SU-DHL-6 (cell line): ENCODE data around the gene POT1.

Source experiments
- H2AFZ ChIP-seq: fragments of 200-600 bp; sonication (generic); 2 replicates; pipeline ENCODE4 v1.6.1; 2014; ENCODE audit warnings: low read depth, mild to moderate bottlenecking, moderate library complexity, mixed read lengths, antibody characterized with exemption, low read length; ENCODE audit not compliant: severe bottlenecking
- H3F3A ChIP-seq: fragments of 200-600 bp; shearing (Covaris generic); 2 replicates; pipeline ENCODE4 v1.6.0; 2016; ENCODE audit warnings: antibody characterized with exemption, mild to moderate bottlenecking; ENCODE audit not compliant: insufficient read depth
- H3K27ac ChIP-seq: fragments of 200-600 bp; sonication (generic); 2 replicates; pipeline ENCODE4 v1.5.1; 2016; ENCODE audit warnings: low read depth, mild to moderate bottlenecking, low read length, moderate library complexity, mixed read lengths
- H3K27me3 ChIP-seq: fragments of 200-600 bp; sonication (generic), shearing (Covaris generic); 2 replicates; pipeline ENCODE4 v1.6.0; 2014; ENCODE audit warnings: mild to moderate bottlenecking, low read length
- H3K36me3 ChIP-seq: fragments of 200-600 bp; sonication (generic); 2 replicates; pipeline ENCODE4 v1.6.1; 2014; ENCODE audit warnings: mild to moderate bottlenecking, low read length, mixed read lengths
- H3K4me2 ChIP-seq: fragments of 300-600, 200-600 bp; shearing (Covaris generic), sonication (generic); 2 replicates; pipeline ENCODE4 v1.6.0; 2014; ENCODE audit warnings: low read length, low read depth, mild to moderate bottlenecking; ENCODE audit not compliant: poor library complexity, severe bottlenecking
- H3K4me3 ChIP-seq: fragments of 200-600 bp; sonication (generic); 2 replicates; pipeline ENCODE4 v1.5.1; 2014; ENCODE audit warnings: antibody characterized with exemption, low read length, mild to moderate bottlenecking, mixed read lengths; ENCODE audit not compliant: insufficient read depth, poor library complexity, severe bottlenecking
- H3K79me2 ChIP-seq: fragments of 200-600 bp; sonication (generic); 2 replicates; pipeline ENCODE4 v1.6.1; 2014; ENCODE audit warnings: mild to moderate bottlenecking, low read length, moderate library complexity; ENCODE audit not compliant: insufficient read depth
- H3K9ac ChIP-seq: fragments of 200-600 bp; sonication (generic); 2 replicates; pipeline ENCODE4 v1.7.0; 2014; ENCODE audit warnings: mild to moderate bottlenecking, low read length
- H3K9me2 ChIP-seq: fragments of 200-600 bp; sonication (generic); replicated peaks from 2 replicates; pipeline ENCODE4 v1.6.1; 2014; ENCODE audit warnings: low read length; ENCODE audit not compliant: insufficient read depth
- H3K9me3 ChIP-seq: fragments of 200-600 bp; sonication (generic); 2 replicates; pipeline ENCODE4 v1.6.1; 2014; ENCODE audit warnings: low read length, mixed read lengths; ENCODE audit not compliant: insufficient read depth
- H4K20me1 ChIP-seq: fragments of 200-600 bp; sonication (generic); 2 replicates; pipeline ENCODE4 v1.6.1; 2014; ENCODE audit warnings: low read depth, mild to moderate bottlenecking, antibody characterized with exemption, low read length, moderate library complexity, mixed read lengths
- EZH2phosphoT487 ChIP-seq: fragments of 200-600 bp; sonication (generic), shearing (Covaris generic); conservative IDR thresholded peaks from 2 replicates; pipeline ENCODE4 v1.6.1; 2018; ENCODE audit warnings: mild to moderate bottlenecking, antibody characterized with exemption, low read length, moderate library complexity, mixed read lengths
- TF ChIP-seq, protein P1 (sequence below): fragments of 200-600 bp; sonication (generic); IDR thresholded peaks from one replicate; pipeline ENCODE4 v1.5.1; 2017; ENCODE audit warnings: antibody characterized with exemption, mild to moderate bottlenecking, low read length, moderate library complexity; ENCODE audit not compliant: insufficient read depth, poor library complexity, severe bottlenecking

Gene POT1

DNA sequence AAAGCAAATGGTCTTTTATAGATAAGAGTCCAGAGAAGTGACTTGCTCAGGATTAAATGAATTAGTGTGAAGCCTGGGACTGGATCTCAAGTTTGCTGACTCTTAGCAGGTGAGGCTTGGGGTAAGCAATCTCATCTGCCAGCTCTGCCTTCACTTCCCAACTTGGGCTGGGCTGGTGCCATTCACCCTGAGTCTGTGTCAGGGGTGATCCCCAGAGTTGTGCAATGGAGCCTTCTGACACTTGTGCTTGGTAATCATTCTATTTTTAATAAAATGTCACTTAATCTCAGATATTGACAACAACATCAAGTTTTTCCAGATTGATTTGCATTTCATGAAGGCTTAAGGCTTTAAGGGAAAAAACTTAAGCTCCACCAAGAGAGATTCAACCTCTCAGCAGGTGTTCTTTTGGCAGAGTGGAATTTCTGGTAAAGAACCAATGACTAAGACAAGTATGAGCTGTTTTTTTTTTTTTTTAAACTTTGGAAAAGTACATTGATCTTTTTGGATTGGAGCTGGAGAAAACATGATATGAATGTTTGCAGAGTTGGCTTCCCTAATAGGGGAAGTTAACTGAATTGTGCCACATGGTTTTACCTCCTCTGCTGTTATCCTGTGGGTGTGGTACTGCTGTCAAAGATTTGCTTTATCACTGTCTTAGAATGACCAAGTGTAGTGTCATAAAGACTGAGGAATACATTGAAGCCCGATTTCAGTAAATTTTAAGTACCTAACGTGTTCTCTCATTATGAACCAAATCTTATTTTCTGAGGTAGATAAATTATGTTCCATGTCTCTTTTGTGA, 115.4 kb downstream of the POT1 start:
- Histone ChIP-seq H3K9me3 (no peaks in the 10 kb centered on the region), H3K27me3 (no peaks in the 10 kb centered on the region), H4K20me1 (no peaks in the 10 kb centered on the region), H3K36me3 (no peaks in the 10 kb centered on the region), H3K79me2 (no peaks in the 10 kb centered on the region), H3F3A (no peaks in the 10 kb centered on the region), H3K27ac (no peak overlapping the region), H2AFZ (no peak overlapping the region), H3K4me2 (no peak overlapping the region), H3K4me3 (no peak overlapping the region), H3K9me2 (no peaks in the 10 kb centered on the region), H3K9ac (no peak overlapping the region)
- TF ChIP-seq EZH2phosphoT487, result no peak
- TF ChIP-seq, protein P1, sequence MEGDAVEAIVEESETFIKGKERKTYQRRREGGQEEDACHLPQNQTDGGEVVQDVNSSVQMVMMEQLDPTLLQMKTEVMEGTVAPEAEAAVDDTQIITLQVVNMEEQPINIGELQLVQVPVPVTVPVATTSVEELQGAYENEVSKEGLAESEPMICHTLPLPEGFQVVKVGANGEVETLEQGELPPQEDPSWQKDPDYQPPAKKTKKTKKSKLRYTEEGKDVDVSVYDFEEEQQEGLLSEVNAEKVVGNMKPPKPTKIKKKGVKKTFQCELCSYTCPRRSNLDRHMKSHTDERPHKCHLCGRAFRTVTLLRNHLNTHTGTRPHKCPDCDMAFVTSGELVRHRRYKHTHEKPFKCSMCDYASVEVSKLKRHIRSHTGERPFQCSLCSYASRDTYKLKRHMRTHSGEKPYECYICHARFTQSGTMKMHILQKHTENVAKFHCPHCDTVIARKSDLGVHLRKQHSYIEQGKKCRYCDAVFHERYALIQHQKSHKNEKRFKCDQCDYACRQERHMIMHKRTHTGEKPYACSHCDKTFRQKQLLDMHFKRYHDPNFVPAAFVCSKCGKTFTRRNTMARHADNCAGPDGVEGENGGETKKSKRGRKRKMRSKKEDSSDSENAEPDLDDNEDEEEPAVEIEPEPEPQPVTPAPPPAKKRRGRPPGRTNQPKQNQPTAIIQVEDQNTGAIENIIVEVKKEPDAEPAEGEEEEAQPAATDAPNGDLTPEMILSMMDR, result no peak

DNA sequence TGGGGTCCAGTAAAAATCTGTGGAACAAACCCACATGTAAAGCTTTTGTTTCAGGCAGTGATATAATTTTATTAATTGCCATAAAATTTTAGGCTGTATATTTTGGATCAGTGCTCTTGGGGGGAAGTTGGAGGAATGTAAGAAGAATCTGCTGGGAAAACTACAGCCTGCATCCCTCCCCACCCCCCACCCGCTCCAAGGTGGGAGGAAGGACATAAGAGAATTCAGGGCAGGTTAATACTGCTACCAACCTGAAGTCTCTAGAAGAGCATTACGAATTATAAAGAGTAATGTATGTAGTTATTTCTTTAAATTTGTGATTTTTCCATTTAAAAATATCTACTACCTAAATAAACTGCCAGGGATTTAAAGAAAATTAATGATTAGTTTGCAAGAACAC, 116.9 kb downstream of the POT1 start:
- TF ChIP-seq, protein P1, result no peak
- TF ChIP-seq EZH2phosphoT487, result no peak
- Histone ChIP-seq H4K20me1 (no peaks in the 10 kb centered on the region), H3K27me3 (no peaks in the 10 kb centered on the region), H3K4me2 (no peak overlapping the region), H3K9me2 (no peaks in the 10 kb centered on the region), H2AFZ (no peak overlapping the region), H3K27ac (no peak overlapping the region), H3F3A (no peaks in the 10 kb centered on the region), H3K9ac (no peak overlapping the region), H3K79me2 (no peaks in the 10 kb centered on the region), H3K36me3 (no peaks in the 10 kb centered on the region), H3K9me3 (no peaks in the 10 kb centered on the region), H3K4me3 (no peak overlapping the region)

DNA sequence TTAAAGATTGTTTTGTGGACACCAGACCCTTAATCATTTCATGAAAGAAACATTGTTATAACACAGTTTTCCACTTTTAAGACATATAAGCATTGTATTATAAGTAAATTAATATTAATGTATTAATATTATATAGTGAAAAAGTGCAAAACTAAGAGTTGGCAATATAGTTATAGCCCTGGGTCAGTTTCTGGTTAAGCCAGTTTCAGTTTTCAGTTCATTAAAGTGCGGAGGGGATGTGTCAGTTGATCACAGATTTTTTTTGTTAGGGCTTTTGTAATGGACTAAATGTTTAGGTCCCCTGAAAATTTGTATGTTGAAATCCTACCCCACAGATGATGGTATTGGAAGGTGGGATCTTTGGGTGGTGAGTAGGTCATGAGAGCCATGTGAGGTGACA, 118.3 kb downstream of the POT1 start:
- H3K36me3 ChIP-seq, result no peaks in the 10 kb centered on the region
- H3K27ac ChIP-seq, result no peak overlapping the region
- no peak for TF ChIP-seq EZH2phosphoT487
- TF ChIP-seq, protein P1, result no peak
- H3K9me3 ChIP-seq, result no peaks in the 10 kb centered on the region
- H3F3A ChIP-seq, result no peaks in the 10 kb centered on the region
- H3K79me2 ChIP-seq, result no peaks in the 10 kb centered on the region
- no peaks in the 10 kb centered on the region for H3K9me2 ChIP-seq
- H3K4me2 ChIP-seq, result no peak overlapping the region
- H3K27me3 ChIP-seq, result no peaks in the 10 kb centered on the region
- H4K20me1 ChIP-seq, result no peaks in the 10 kb centered on the region
- no peak overlapping the region for H2AFZ ChIP-seq
- H3K4me3 ChIP-seq, result no peak overlapping the region
- H3K9ac ChIP-seq, result no peak overlapping the region
